ENCODE results near the gene SRGAP1. TPM values are rescaled to one million over a fixed set of nuclear protein-coding genes. Genes with fewer than 3 reads are reported as not detected.

SRGAP1 gene
- total and polyA plus RNA-seq, 8 donors: 0.70 to 37.9 (median 9.8) TPM

- H3K4me1 ChIP-seq: peaks cover 0 to 21% (median 8%) of the 10 kb centered on the region in 4 donors
- DNase-seq: peak in 1 of 2 donors; percentile 41
- 52 to 63% (median 60%) methylated on average over 4 of the region's 4 CpGs for WGBS, 5 donors
- no peak for TF ChIP-seq CTCF (IDR thresholded peaks at IDR 0.05)
- TF ChIP-seq EP300 (IDR thresholded peaks at IDR 0.05): no peak
- no peak for TF ChIP-seq POLR2A (IDR thresholded peaks at IDR 0.05)
- no peak for TF ChIP-seq POLR2AphosphoS5 (IDR thresholded peaks at IDR 0.05)
- no peaks in the 10 kb centered on the region for H3K27me3 ChIP-seq
- peaks cover 0 to 6% (median 0%) of the 10 kb centered on the region in 4 donors for H3K36me3 ChIP-seq
- no peak overlapping the region for H3K27ac ChIP-seq
- no peaks in the 10 kb centered on the region for H3K9me3 ChIP-seq
- intact Hi-C loops (cut with DNase I; ENCODE audit: low total_unique reads): no loop called here
- H3K4me3 ChIP-seq: no peak overlapping the region
These were observed 253.0 kb downstream of the SRGAP1 start for GRCh38 chr12:64097366-64098105.

GRCh38 chr12:64098709-64099354, 254.3 kb downstream of the SRGAP1 start:
- intact Hi-C loops (cut with DNase I; ENCODE audit: low total_unique reads): no loop called here
- peak overlapping the region in 3 of 5 donors; percentile 11 to 70 (median 55) for H3K27ac ChIP-seq
- TF ChIP-seq POLR2AphosphoS5 (IDR thresholded peaks at IDR 0.05) (no peak), EP300 (IDR thresholded peaks at IDR 0.05) (no peak), CTCF (IDR thresholded peaks at IDR 0.05) (no peak), POLR2A (IDR thresholded peaks at IDR 0.05) (no peak)
- H3K4me3 ChIP-seq: no peak overlapping the region
- H3K27me3 ChIP-seq: no peaks in the 10 kb centered on the region
- H3K9me3 ChIP-seq: no peaks in the 10 kb centered on the region
- peaks cover 0 to 26% (median 8%) of the 10 kb centered on the region in 4 donors for H3K4me1 ChIP-seq
- peaks cover 0 to 6% (median 0%) of the 10 kb centered on the region in 4 donors for H3K36me3 ChIP-seq
- 56 to 82% (median 72%) methylated on average over 2 of the region's 2 CpGs for WGBS, 5 donors
- DNase-seq: peak in 1 of 2 donors; percentile 69

- peak in 2 of 3 donors; percentile 39 to 65 for TF ChIP-seq POLR2AphosphoS5 (IDR thresholded peaks at IDR 0.05)
- no peak for TF ChIP-seq POLR2A (IDR thresholded peaks at IDR 0.05)
- intact Hi-C loops (cut with DNase I; ENCODE audit: low total_unique reads): no loop called here
- peaks cover 0 to 28% (median 8%) of the 10 kb centered on the region in 4 donors for H3K4me1 ChIP-seq
- no peaks in the 10 kb centered on the region for H3K27me3 ChIP-seq
- WGBS, 5 donors: 29 to 65% (median 60%) methylated on average over 5 of the region's 5 CpGs
- no peak overlapping the region for H3K4me3 ChIP-seq
- peak in 1 of 2 donors; percentile 58 for DNase-seq
- peak overlapping the region in 3 of 5 donors; percentile 11 to 70 (median 55) for H3K27ac ChIP-seq
- H3K36me3 ChIP-seq: peaks cover 0 to 6% (median 0%) of the 10 kb centered on the region in 4 donors
- no peaks in the 10 kb centered on the region for H3K9me3 ChIP-seq
These were observed 254.9 kb downstream of the SRGAP1 start for GRCh38 chr12:64099397-64099796.

GRCh38 chr12:64102339-64102738, 257.8 kb downstream of the SRGAP1 start:
- Histone ChIP-seq H3K9me3 (no peaks in the 10 kb centered on the region), H3K27ac (no peak overlapping the region), H3K36me3 (peaks cover 0 to 6% (median 0%) of the 10 kb centered on the region in 4 donors), H3K4me1 (peaks cover 0 to 27% (median 8%) of the 10 kb centered on the region in 4 donors), H3K27me3 (no peaks in the 10 kb centered on the region), H3K4me3 (no peak overlapping the region)
- 85 to 89% (median 87%) methylated on average over 4 of the region's 4 CpGs for WGBS, 5 donors
- no peak for DNase-seq
- intact Hi-C loops (cut with DNase I; ENCODE audit: low total_unique reads): no loop called here
- TF ChIP-seq POLR2AphosphoS5 (IDR thresholded peaks at IDR 0.05) (no peak), POLR2A (IDR thresholded peaks at IDR 0.05) (no peak), EP300 (IDR thresholded peaks at IDR 0.05) (no peak)

All from stomach (tissue), 9 donors.